ENCODE results near the gene ALG14.
A peak's percentile ranks its signal among the peaks of the same experiment; 100 is the strongest.
"Not testable (repeated sequence)": the region's sequence is repeated elsewhere in the genome, so short reads cannot be mapped to it uniquely, and the experiment has no call there.

Gene ALG14

DNA sequence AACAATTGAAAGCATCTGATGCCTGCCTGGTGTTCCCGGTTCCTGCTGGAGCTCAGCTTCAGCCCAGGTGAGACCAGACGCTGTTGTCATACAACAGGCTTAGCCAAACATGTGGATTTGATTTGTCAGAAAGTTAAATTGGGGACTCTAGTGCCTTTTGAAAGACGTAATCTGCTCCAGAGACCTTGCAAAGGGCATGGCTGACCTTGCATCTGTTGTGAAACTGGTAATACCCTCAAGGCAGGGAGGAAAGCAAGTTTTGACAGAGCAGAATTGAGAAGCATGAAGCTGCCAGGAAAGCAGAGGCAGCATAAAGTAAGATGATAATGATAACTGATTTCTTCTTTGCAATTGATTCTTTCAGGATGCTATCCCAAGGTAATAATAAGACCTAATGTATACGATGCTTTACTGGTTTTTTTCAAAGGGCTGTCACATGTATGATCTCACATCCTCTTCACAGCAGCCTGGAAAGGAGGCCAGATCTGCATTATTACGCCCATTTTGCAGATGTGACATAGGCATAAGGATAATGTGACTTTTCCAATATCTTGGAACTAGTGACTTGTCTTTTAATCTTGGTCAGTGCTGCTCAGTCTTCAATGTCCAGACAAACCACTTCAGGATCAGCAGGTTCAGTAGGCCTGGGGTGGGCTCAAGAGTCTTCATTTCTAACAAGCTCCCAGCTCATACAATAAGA is 121.1 kb downstream of the ALG14 start:
- no peak for DNase-seq

GRCh38 chr1:94951046-94951445 is 121.7 kb downstream of the ALG14 start:
- no peak for DNase-seq

GRCh38 chr1:94949681-94950661 is 122.8 kb downstream of the ALG14 start:
- DNase-seq: no peak

DNA sequence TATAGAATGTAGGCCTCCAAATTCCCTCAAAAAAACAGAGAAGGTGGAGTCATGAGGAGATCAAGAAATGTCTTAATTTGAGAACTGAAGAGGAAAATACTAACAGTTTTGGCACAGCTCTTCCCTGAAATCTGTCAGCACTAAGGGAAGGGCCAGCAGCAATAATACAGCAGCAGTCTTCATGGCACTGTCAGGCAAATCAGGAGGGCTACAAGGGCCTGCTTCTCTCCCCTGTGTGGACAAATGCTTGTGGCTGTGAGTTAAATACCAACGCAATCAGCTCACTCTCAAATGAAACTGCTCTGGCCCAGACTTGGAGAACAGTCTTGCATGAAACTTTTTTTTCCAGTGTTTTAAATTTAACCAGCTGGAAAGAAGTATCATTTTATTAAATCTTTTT is 125.3 kb downstream of the ALG14 start:
- no peak for DNase-seq

- DNase-seq: no peak
These were observed 125.9 kb downstream of the ALG14 start for GRCh38 chr1:94946886-94947285.

DNA sequence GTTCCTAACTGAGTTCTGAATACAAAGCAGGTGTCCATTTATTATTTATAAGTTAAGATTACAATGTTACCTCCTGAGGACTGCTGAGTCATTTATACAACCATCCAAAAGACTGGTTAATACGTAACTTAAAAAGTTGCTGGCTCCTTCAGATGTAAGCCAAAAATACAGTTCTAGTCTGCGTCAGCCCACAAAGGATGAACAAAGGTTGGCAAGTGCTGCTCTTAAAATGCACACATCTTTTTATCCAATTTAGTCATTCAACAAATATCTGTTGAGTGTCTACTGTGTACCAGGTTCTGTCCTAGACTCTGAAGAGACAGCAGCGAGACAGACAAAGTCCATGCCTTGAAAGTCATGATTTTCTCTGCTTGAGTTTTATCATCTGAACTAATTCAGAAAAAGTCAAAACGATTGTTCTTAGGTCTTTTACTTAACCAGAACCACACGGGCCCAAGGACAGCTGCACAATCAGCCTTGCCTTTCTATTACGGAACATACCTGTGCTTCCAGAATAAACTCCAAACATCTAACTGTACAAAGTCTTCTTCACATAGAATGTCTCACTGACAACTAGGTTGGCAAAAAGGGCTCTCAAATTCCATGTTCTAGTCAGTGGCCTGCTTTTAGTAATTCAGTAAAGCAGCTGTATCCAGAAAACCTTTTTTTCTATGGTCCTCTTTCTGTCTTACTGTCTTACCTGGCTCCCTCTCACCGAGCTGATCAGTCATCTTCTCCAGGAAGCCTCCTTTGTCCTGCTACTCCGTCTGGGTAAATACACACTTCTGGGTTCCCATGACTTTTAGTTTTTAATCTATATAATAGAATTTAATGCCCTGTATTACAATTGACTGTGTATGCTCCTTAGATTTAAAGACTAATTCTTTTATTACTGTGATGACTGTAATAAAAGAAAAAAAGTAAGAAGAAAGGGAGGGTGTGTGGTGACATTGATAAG is 130.3 kb downstream of the ALG14 start:
- no peak for DNase-seq

- DNase-seq: not testable (repeated sequence)
These were observed 131.3 kb downstream of the ALG14 start for GRCh38 chr1:94941480-94941879.

GRCh38 chr1:94940738-94941137 is 132.0 kb downstream of the ALG14 start:
- DNase-seq: no peak

DNA sequence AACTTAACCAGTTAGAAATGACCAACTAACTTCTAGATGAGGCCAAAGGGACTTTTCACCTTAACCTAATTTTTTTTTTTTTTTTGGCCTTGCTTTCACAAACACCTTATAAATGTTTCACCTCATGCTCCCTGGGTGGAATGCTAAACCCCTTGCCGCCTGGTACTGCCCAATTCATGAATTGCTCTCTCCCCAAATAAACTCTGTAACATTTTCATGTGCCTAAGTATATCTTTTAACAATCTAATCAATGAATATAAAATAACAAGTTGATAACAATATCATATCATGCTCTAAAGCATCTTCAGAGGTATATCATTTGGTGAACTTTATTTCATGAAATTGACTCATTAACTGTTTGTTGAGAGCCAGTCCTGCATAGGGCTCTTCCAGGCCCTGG is 134.9 kb downstream of the ALG14 start:
- DNase-seq: no peak

- DNase-seq: no peak
These were observed 135.7 kb downstream of the ALG14 start for GRCh38 chr1:94936861-94937620.

GRCh38 chr1:94935476-94935875 is 137.3 kb downstream of the ALG14 start:
- DNase-seq: no peak

GRCh38 chr1:94935034-94935433 is 137.7 kb downstream of the ALG14 start:
- DNase-seq: no peak

- DNase-seq: no peak
These were observed 138.2 kb downstream of the ALG14 start for GRCh38 chr1:94934551-94934950.

DNA sequence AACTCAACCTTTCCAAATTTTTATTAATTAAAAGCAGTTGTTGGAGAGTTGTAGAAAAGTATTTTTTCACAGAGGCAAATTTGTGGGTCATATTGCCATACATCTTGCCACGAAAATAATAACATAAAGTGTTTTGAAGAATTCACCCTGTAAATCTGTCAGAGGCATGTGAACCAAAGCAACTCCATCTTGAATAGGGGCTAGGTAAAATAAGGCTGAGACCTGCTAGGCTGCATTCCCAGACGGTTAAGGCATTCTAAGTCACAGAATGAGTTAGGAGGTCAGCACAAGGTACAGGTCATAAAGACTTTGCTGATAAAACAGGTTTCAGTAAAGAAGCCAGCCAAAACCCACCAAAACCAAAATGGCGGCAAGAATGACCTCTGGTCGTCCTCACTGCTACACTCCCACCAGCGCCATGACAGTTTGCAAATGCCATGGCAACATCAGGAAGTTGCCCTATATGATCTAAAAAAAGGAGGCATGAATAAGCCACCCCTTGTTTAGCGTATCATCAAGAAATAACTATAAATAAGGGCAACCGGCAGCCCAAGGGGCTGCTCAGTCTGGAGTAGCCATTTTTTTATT is 141.4 kb downstream of the ALG14 start:
- DNase-seq: no peak

- no peak for DNase-seq
These were observed 143.2 kb downstream of the ALG14 start for GRCh38 chr1:94929351-94930217.

DNA sequence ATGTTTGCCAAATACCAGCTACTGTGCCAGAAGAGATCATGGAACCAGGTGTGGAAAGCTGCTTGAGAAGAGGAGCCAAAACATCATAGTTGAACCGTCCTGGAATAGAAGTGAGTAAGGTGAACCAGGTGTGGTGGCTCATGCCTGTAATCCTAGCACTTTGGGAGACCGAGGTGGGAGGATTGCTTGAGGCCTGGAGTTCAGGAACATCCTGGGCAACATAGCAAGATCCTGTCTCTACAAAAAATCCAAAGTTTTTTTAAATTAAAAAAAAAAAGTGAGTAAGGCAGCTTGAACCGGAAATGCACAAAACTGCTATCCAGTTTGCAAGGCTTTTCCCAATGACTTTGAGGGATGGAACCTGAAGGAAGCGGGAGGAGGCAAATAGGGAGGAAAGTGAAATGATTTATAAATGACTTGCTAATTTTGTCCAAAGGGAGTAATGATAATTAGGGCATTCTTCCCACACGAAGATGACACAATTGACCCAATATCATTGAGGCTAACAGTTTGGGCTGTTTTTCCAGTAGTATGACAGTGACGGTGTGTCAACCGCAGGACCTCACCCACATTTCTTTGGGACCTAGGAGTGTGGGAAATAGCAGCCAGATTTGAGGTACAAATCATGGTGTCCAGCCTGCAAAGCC is 144.3 kb downstream of the ALG14 start:
- DNase-seq: no peak

DNA sequence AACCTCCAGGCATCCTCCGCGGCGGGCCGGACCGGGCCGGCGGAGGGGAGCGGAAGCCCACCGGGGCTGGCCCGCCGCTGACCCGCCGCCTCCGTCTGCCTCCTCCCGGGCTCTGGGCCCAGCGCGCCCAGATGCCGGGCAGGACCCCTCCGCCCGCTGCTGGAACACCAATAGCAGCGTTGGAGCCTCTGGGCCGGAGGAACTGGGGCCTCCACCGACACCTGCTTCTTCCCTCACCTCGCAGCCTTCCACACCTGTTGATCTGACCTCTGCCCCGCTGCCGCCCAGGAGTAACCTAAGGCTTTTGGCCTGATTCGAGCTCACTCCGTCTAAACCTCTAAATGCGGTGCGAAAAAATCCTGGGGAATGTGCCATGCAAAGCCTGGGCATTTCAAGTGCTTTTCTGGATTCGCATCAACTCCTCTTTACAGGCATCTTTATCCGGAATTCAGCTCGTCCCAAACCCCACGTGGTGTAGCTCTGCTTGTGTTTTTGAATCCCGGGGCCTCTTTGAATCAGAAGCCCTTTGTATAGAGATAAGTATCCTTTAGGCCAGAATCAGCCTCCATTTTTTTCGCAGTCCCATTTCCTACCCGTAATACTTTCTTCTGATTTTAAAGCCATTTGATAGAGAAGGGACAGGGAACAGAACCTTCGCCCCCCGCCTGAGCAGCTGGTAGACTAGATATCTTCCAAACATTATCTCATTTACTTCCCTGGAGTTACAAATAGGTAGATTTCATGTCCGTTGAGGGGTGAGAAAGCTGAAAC is 145.2 kb downstream of the ALG14 start:
- peak; percentile 26 for DNase-seq

- peak; percentile 75 for DNase-seq
These were observed 145.8 kb downstream of the ALG14 start, which contains the start of gene CNN3 for GRCh38 chr1:94926915-94927404. Gene CNN3 (minus strand): TSS chr1:94927110. CDS start chr1:94926894, 216 bp downstream.
